ENCODE data around the gene PHLDB3.

PHLDB3 gene

GRCh38 chr19:43425567-43426392 lies 78.8 kb downstream of the PHLDB3 start:
- H3K36me3 ChIP-seq (replicated peaks) = no peaks in the 10 kb centered on the region
- no peak for DNase-seq
- H3K27ac ChIP-seq = no peak overlapping the region
- no peaks in the 10 kb centered on the region for H3K27me3 ChIP-seq (replicated peaks)
- no peak overlapping the region for H3K4me3 ChIP-seq (ENCODE audit: low read depth, low read length)
- in situ Hi-C loops (cut with HindIII; ENCODE audit: low pct_ligation_motif_present, low sequenced_read_pairs) = no loop called here
- TF ChIP-seq CTCF (IDR thresholded peaks at IDR 0.05; ENCODE audit: low read depth, low read length, missing control alignments) = peak; percentile 55
